Neural cell (in vitro differentiated cells): ENCODE results near the gene CACNA1S. TPM values are rescaled to one million over a fixed set of nuclear protein-coding genes. Genes with fewer than 3 reads are reported as not detected.

ENCODE experiments used
- H2AFZ ChIP-seq: fragments of 200-600, 300-800 bp; sonication (generic), shearing (Covaris generic); 2 replicates; pipeline ENCODE4 v1.6.0; 2014; ENCODE audit warnings: low read depth, mild to moderate bottlenecking, antibody characterized with exemption, low read length, moderate library complexity
- H3F3A ChIP-seq: fragments of 200-600 bp; shearing (Covaris generic); 2 replicates; pipeline ENCODE4 v1.6.1; 2016; ENCODE audit warnings: mild to moderate bottlenecking, moderate library complexity, mixed read lengths, antibody characterized with exemption, low read length; ENCODE audit not compliant: insufficient read depth, poor library complexity, severe bottlenecking
- H3K27ac ChIP-seq: fragments of 200-600, 300-800 bp; sonication (generic), shearing (Covaris generic); 2 replicates; pipeline ENCODE4 v1.5.1; 2014; ENCODE audit warnings: mild to moderate bottlenecking, low read length, moderate library complexity
- H3K27me3 ChIP-seq: fragments of 300-800, 200-600 bp; sonication (generic), shearing (Covaris generic); 2 replicates; pipeline ENCODE4 v1.6.0; 2014; ENCODE audit warnings: mild to moderate bottlenecking, low read depth, low read length, moderate library complexity; ENCODE audit not compliant: insufficient read depth
- H3K36me3 ChIP-seq: fragments of 300-800, 200-600 bp; sonication (generic), shearing (Covaris generic); 2 replicates; pipeline ENCODE4 v1.5.1; 2014; ENCODE audit warnings: mild to moderate bottlenecking, antibody characterized with exemption, low read length, moderate library complexity; ENCODE audit not compliant: insufficient read depth
- H3K4me2 ChIP-seq: fragments of 300-800, 200-600 bp; sonication (generic), shearing (Covaris generic); 2 replicates; pipeline ENCODE4 v1.6.0; 2014; ENCODE audit warnings: mild to moderate bottlenecking, low read length
- H3K4me3 ChIP-seq: fragments of 300-800, 200-600 bp; sonication (generic), shearing (Covaris generic); 2 replicates; pipeline ENCODE4 v1.5.1; 2014; ENCODE audit warnings: mild to moderate bottlenecking, low read length, moderate library complexity
- H3K79me2 ChIP-seq: fragments of 200-600 bp; shearing (Covaris generic); replicated peaks from 2 replicates; pipeline ENCODE4 v1.6.0; 2014; ENCODE audit warnings: mild to moderate bottlenecking, low read length, moderate library complexity; ENCODE audit not compliant: insufficient read depth
- H3K9ac ChIP-seq: fragments of 300-800, 200-600 bp; sonication (generic), shearing (Covaris generic); 2 replicates; pipeline ENCODE4 v1.6.1; 2016; ENCODE audit warnings: mild to moderate bottlenecking, low read length, mixed read lengths
- H3K9me2 ChIP-seq: fragments of 200-600 bp; shearing (Covaris generic); 2 replicates; pipeline ENCODE4 v1.6.1; 2016; ENCODE audit warnings: mild to moderate bottlenecking, low read length, mixed read lengths; ENCODE audit not compliant: insufficient read depth
- H3K9me3 ChIP-seq: fragments of 200-600, 300-800 bp; sonication (generic), shearing (Covaris generic); 2 replicates; pipeline ENCODE4 v1.6.1; 2016; ENCODE audit warnings: mild to moderate bottlenecking, mixed run types, low read length, moderate library complexity, mixed read lengths
- H4K20me1 ChIP-seq: fragments of 200-600 bp; shearing (Covaris generic); 2 replicates; pipeline ENCODE4 v1.6.1; 2016; ENCODE audit warnings: mild to moderate bottlenecking, mixed run types; ENCODE audit not compliant: insufficient read depth
- EP300 ChIP-seq: fragments of 450-650 bp; conservative IDR thresholded peaks from 2 replicates; pipeline ENCODE4 v1.6.1; 2014; ENCODE audit warnings: antibody characterized with exemption, mild to moderate bottlenecking, moderate library complexity; ENCODE audit not compliant: poor library complexity, severe bottlenecking
- EZH2 ChIP-seq: fragments of 200-600, 300-800 bp; shearing (Covaris generic), sonication (generic); IDR thresholded peaks from 2 replicates; pipeline ENCODE4 v1.6.1; 2014; ENCODE audit warnings: antibody characterized with exemption, low read length, borderline replicate concordance, mild to moderate bottlenecking; ENCODE audit not compliant: insufficient read depth, poor library complexity, severe bottlenecking
- MXI1 ChIP-seq: fragments of 450-650 bp; conservative IDR thresholded peaks from 2 replicates; pipeline ENCODE4 v1.6.1; 2014; ENCODE audit warnings: antibody characterized with exemption, mild to moderate bottlenecking; ENCODE audit not compliant: poor library complexity, severe bottlenecking
- POLR2AphosphoS5 ChIP-seq: IDR thresholded peaks from 2 replicates; pipeline ENCODE4 v1.6.1; 2012
- RAD21 ChIP-seq: fragments of 450-650 bp; conservative IDR thresholded peaks from 2 replicates; pipeline ENCODE4 v1.6.1; 2014; ENCODE audit warnings: antibody characterized with exemption, mild to moderate bottlenecking, moderate library complexity
- SMC3 ChIP-seq: fragments of 450-650 bp; conservative IDR thresholded peaks from 2 replicates; pipeline ENCODE4 v1.6.1; 2014; ENCODE audit warnings: antibody characterized with exemption, mild to moderate bottlenecking, moderate library complexity; ENCODE audit not compliant: poor library complexity
- TAF1 ChIP-seq: IDR thresholded peaks from 2 replicates; pipeline ENCODE4 v1.6.1; 2012; ENCODE audit warnings: low read depth
- polyA plus RNA-seq: library from polyadenylated mRNA; depleted of rRNA; stranded (reverse); fragments of >200 nt; gene quantifications from 2 replicates; pipeline ENCODE4 v1.2.3, GENCODE V29; 2014
- TF ChIP-seq, protein P1 (sequence below): fragments of 450-650 bp; IDR thresholded peaks from 2 replicates; pipeline ENCODE4 v1.5.1; 2014; ENCODE audit warnings: antibody characterized with exemption, mild to moderate bottlenecking, moderate library complexity; ENCODE audit not compliant: poor library complexity, severe bottlenecking
- TF ChIP-seq, protein P2 (sequence below): IDR thresholded peaks from 2 replicates; pipeline ENCODE4 v1.6.1; 2012; ENCODE audit warnings: borderline replicate concordance

Gene CACNA1S
- polyA plus RNA-seq, 1 donor from 2014 or later: 0.05 TPM

DNA sequence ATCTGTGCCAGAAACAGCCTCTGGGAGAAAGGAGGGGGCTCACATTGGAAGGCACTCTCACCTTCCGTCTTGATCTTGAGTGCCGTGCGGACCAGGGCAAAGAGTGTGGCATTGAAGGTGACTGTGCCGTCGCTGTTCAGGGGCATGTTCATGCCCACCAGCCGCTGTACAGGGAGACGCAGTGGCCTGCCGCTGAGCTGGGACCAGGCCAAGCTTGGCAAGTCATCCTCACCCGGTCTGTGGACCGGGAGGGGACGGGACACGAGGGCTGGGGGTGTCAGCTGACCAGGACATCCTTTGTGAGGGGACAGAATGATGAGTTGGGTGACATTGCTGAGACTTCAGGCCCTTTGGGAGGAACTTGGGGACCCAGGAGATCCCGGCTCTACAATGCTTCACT is 63.7 kb downstream of the CACNA1S start:
- Histone ChIP-seq H3K27ac (no peak overlapping the region), H3K36me3 (no peaks in the 10 kb centered on the region), H3K9ac (no peak overlapping the region), H3K27me3 (no peaks in the 10 kb centered on the region), H3F3A (no peaks in the 10 kb centered on the region), H4K20me1 (no peaks in the 10 kb centered on the region), H3K79me2 (no peaks in the 10 kb centered on the region), H3K4me3 (no peak overlapping the region), H3K4me2 (no peak overlapping the region), H3K9me2 (no peaks in the 10 kb centered on the region), H3K9me3 (no peaks in the 10 kb centered on the region), H2AFZ (no peak overlapping the region)
- TF ChIP-seq, protein P1, sequence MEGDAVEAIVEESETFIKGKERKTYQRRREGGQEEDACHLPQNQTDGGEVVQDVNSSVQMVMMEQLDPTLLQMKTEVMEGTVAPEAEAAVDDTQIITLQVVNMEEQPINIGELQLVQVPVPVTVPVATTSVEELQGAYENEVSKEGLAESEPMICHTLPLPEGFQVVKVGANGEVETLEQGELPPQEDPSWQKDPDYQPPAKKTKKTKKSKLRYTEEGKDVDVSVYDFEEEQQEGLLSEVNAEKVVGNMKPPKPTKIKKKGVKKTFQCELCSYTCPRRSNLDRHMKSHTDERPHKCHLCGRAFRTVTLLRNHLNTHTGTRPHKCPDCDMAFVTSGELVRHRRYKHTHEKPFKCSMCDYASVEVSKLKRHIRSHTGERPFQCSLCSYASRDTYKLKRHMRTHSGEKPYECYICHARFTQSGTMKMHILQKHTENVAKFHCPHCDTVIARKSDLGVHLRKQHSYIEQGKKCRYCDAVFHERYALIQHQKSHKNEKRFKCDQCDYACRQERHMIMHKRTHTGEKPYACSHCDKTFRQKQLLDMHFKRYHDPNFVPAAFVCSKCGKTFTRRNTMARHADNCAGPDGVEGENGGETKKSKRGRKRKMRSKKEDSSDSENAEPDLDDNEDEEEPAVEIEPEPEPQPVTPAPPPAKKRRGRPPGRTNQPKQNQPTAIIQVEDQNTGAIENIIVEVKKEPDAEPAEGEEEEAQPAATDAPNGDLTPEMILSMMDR: no peak
- TF ChIP-seq MXI1: no peak
- TF ChIP-seq, protein P2, sequence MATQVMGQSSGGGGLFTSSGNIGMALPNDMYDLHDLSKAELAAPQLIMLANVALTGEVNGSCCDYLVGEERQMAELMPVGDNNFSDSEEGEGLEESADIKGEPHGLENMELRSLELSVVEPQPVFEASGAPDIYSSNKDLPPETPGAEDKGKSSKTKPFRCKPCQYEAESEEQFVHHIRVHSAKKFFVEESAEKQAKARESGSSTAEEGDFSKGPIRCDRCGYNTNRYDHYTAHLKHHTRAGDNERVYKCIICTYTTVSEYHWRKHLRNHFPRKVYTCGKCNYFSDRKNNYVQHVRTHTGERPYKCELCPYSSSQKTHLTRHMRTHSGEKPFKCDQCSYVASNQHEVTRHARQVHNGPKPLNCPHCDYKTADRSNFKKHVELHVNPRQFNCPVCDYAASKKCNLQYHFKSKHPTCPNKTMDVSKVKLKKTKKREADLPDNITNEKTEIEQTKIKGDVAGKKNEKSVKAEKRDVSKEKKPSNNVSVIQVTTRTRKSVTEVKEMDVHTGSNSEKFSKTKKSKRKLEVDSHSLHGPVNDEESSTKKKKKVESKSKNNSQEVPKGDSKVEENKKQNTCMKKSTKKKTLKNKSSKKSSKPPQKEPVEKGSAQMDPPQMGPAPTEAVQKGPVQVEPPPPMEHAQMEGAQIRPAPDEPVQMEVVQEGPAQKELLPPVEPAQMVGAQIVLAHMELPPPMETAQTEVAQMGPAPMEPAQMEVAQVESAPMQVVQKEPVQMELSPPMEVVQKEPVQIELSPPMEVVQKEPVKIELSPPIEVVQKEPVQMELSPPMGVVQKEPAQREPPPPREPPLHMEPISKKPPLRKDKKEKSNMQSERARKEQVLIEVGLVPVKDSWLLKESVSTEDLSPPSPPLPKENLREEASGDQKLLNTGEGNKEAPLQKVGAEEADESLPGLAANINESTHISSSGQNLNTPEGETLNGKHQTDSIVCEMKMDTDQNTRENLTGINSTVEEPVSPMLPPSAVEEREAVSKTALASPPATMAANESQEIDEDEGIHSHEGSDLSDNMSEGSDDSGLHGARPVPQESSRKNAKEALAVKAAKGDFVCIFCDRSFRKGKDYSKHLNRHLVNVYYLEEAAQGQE: no peak
- TF ChIP-seq POLR2AphosphoS5: no peak
- no peak for TF ChIP-seq SMC3
- TF ChIP-seq EP300: no peak
- TF ChIP-seq RAD21: no peak
- no peak for TF ChIP-seq TAF1
- no peak for TF ChIP-seq EZH2

DNA sequence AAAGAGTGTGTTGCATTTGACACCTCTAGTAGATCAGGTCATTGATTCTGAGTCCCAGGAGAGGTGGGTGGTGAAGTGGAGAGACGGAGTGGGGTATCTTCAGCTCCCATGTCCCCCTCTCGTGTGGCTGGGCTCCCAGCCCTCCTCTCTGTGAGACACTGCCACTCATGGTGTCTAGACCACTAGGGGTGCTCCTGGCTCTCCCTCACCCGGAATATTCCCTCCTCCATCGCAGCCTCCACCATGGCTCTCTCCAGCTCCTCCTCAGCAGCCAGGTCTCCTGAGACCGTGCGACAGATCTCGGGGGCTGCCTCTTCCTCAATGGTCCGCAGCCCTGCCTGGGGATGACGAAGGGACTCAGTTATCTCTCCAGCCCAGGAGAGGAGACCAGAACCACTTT is 68.1 kb downstream of the CACNA1S start:
- H3K27me3 ChIP-seq: no peaks in the 10 kb centered on the region
- no peak overlapping the region for H2AFZ ChIP-seq
- no peak overlapping the region for H3K4me3 ChIP-seq
- H3K79me2 ChIP-seq: no peaks in the 10 kb centered on the region
- H3K9ac ChIP-seq: no peak overlapping the region
- H3F3A ChIP-seq: no peaks in the 10 kb centered on the region
- H4K20me1 ChIP-seq: no peaks in the 10 kb centered on the region
- H3K27ac ChIP-seq: no peak overlapping the region
- no peak overlapping the region for H3K4me2 ChIP-seq
- no peaks in the 10 kb centered on the region for H3K9me2 ChIP-seq
- TF ChIP-seq EZH2: no peak
- TF ChIP-seq, protein P2: no peak
- TF ChIP-seq, protein P1: no peak
- H3K36me3 ChIP-seq: no peaks in the 10 kb centered on the region
- H3K9me3 ChIP-seq: no peaks in the 10 kb centered on the region
